Left ventricle myocardium superior (tissue), 1 donor: Measurements from ENCODE around the gene PGP. TPM values are rescaled to one million over a fixed set of nuclear protein-coding genes. Genes with fewer than 3 reads are reported as not detected.

Experiments used
- ATAC-seq: fragments of 200-7000 bp; cut with Tn5 transposase; one replicate; pipeline ENCODE4 v1.9.1; 2020; ENCODE audit warnings: mild to moderate bottlenecking, moderate library complexity
- DNase-seq: peaks from one replicate; pipeline ENCODE4 v3.0.0-alpha.2; 2020
- intact Hi-C: fragments of 100-400 bp; cut with micrococcal nuclease; formaldehyde crosslinking; loops from one replicate; pipeline ENCODE4 v1.11.0; 2022
- total RNA-seq: library from RNA; stranded (reverse); fragmentation: NEBNext Ultra II Directional; extraction: Animal tissue kit (Norgen Biotek cat#: 25700); gene quantifications from one replicate; pipeline ENCODE4 v1.2.1, GENCODE V29; 2021
- donor health status: DM: no; HTN: yes; CAD: no; lungs with severe emphysema.

The PGP gene
- total RNA-seq, 1 donor from 2014 or later = 42.4 TPM

GRCh38 chr16:2173916-2174315, 40.7 kb downstream of the PGP start:
- DNase-seq = no peak
- ATAC-seq = no peak

GRCh38 chr16:2173366-2173765, 41.3 kb downstream of the PGP start:
- DNase-seq = no peak
- ATAC-seq = no peak
- intact Hi-C loops = no loop called here

More at GRCh38 chr16:2173916-2174315, 40.7 kb downstream of the PGP start:
- intact Hi-C loops = no loop called here

- ATAC-seq = no peak
- intact Hi-C loops = no loop called here
Measured at GRCh38 chr16:2172688-2173335, 41.8 kb downstream of the PGP start.

GRCh38 chr16:2171601-2172178, 43.0 kb downstream of the PGP start:
- ATAC-seq = no peak
- intact Hi-C loops = no loop called here
- no peak for DNase-seq

More at GRCh38 chr16:2172688-2173335, 41.8 kb downstream of the PGP start:
- DNase-seq = no peak

- no peak for ATAC-seq
- intact Hi-C loops = no loop called here
- DNase-seq = no peak
Measured at GRCh38 chr16:2170587-2171435, 43.8 kb downstream of the PGP start.

GRCh38 chr16:2170080-2170479, 44.6 kb downstream of the PGP start:
- no peak for DNase-seq
- ATAC-seq = no peak
- intact Hi-C loops = no loop called here

GRCh38 chr16:2167068-2167638, 47.5 kb downstream of the PGP start:
- intact Hi-C loops = no loop called here
- no peak for ATAC-seq

GRCh38 chr16:2166263-2167067, 48.2 kb downstream of the PGP start:
- no peak for DNase-seq
- ATAC-seq = no peak
- intact Hi-C loops = no loop called here

More at GRCh38 chr16:2167068-2167638, 47.5 kb downstream of the PGP start:
- no peak for DNase-seq

GRCh38 chr16:2165861-2166260, 48.8 kb downstream of the PGP start:
- ATAC-seq (no peak), DNase-seq (no peak)
- intact Hi-C loops = no loop called here

GRCh38 chr16:2163211-2163881, 51.3 kb downstream of the PGP start:
- DNase-seq = no peak

GRCh38 chr16:2162676-2163118, 51.9 kb downstream of the PGP start:
- no peak for ATAC-seq
- no peak for DNase-seq
- intact Hi-C loops = no loop called here

More at GRCh38 chr16:2163211-2163881, 51.3 kb downstream of the PGP start:
- intact Hi-C loops = no loop called here
- ATAC-seq = no peak

- intact Hi-C loops = no loop called here
- DNase-seq (no peak), ATAC-seq (no peak)
Measured at GRCh38 chr16:2161911-2162310, 52.7 kb downstream of the PGP start.

Other genes starting within 250 kb of the PGP start
- gene RNF151, start 248.0 kb downstream of the PGP start, total RNA-seq = not detected
- gene TBL3, start 242.8 kb downstream of the PGP start, total RNA-seq = 24.4 TPM
- gene NOXO1, start 233.4 kb downstream of the PGP start, total RNA-seq = not detected
- 32.2 TPM for gene GFER, start 230.6 kb downstream of the PGP start, total RNA-seq
- gene SYNGR3, start 224.9 kb downstream of the PGP start, total RNA-seq = 1.0 TPM
- 16.0 TPM for gene ZNF598, start 205.0 kb downstream of the PGP start, total RNA-seq
- gene NPW, start 195.1 kb downstream of the PGP start, total RNA-seq = not detected
- 235 TPM for gene NHERF2, start 187.9 kb downstream of the PGP start, total RNA-seq
- gene NTHL1, start 167.0 kb downstream of the PGP start, total RNA-seq = 22.7 TPM
- gene TSC2, start 166.9 kb downstream of the PGP start, total RNA-seq = 83.0 TPM
- gene PKD1, start 78.9 kb downstream of the PGP start, total RNA-seq = 92.9 TPM
- 1.7 TPM for gene RAB26, start 66.2 kb downstream of the PGP start, total RNA-seq
- gene TRAF7, start 59.1 kb downstream of the PGP start, total RNA-seq = 21.4 TPM
- gene CASKIN1, start 18.2 kb downstream of the PGP start, total RNA-seq = 9.2 TPM
- gene MLST8, start 9.4 kb downstream of the PGP start, total RNA-seq = 29.9 TPM
- 10.0 TPM for gene BRICD5, start 4.0 kb downstream of the PGP start, total RNA-seq
- 14.2 TPM for gene E4F1, start 8.8 kb upstream of the PGP start, total RNA-seq
- gene DNASE1L2, start 21.6 kb upstream of the PGP start, total RNA-seq = 0.47 TPM
- 225 TPM for gene ECI1, start 36.7 kb upstream of the PGP start, total RNA-seq
- gene RNPS1, start 53.3 kb upstream of the PGP start, total RNA-seq = 113 TPM
- 7.7 TPM for gene ABCA3, start 125.9 kb upstream of the PGP start, total RNA-seq
- 1.1 TPM for gene CCNF, start 214.6 kb upstream of the PGP start, total RNA-seq
- 0.67 TPM for gene TEDC2, start 245.3 kb upstream of the PGP start, total RNA-seq